SU-DHL-6 (cell line): ENCODE data around the gene ZBTB7B.
A peak's percentile ranks its signal among the peaks of the same experiment; 100 is the strongest.

Source experiments
- H2AFZ ChIP-seq: fragments of 200-600 bp; sonication (generic); 2 replicates; pipeline ENCODE4 v1.6.1; 2014; ENCODE audit warnings: low read depth, mild to moderate bottlenecking, moderate library complexity, mixed read lengths, antibody characterized with exemption, low read length; ENCODE audit not compliant: severe bottlenecking
- H3F3A ChIP-seq: fragments of 200-600 bp; shearing (Covaris generic); 2 replicates; pipeline ENCODE4 v1.6.0; 2016; ENCODE audit warnings: antibody characterized with exemption, mild to moderate bottlenecking; ENCODE audit not compliant: insufficient read depth
- H3K27ac ChIP-seq: fragments of 200-600 bp; sonication (generic); 2 replicates; pipeline ENCODE4 v1.5.1; 2016; ENCODE audit warnings: low read depth, mild to moderate bottlenecking, low read length, moderate library complexity, mixed read lengths
- H3K27me3 ChIP-seq: fragments of 200-600 bp; sonication (generic), shearing (Covaris generic); 2 replicates; pipeline ENCODE4 v1.6.0; 2014; ENCODE audit warnings: mild to moderate bottlenecking, low read length
- H3K36me3 ChIP-seq: fragments of 200-600 bp; sonication (generic); 2 replicates; pipeline ENCODE4 v1.6.1; 2014; ENCODE audit warnings: mild to moderate bottlenecking, low read length, mixed read lengths
- H3K4me2 ChIP-seq: fragments of 300-600, 200-600 bp; shearing (Covaris generic), sonication (generic); 2 replicates; pipeline ENCODE4 v1.6.0; 2014; ENCODE audit warnings: low read length, low read depth, mild to moderate bottlenecking; ENCODE audit not compliant: poor library complexity, severe bottlenecking
- H3K4me3 ChIP-seq: fragments of 200-600 bp; sonication (generic); 2 replicates; pipeline ENCODE4 v1.5.1; 2014; ENCODE audit warnings: antibody characterized with exemption, low read length, mild to moderate bottlenecking, mixed read lengths; ENCODE audit not compliant: insufficient read depth, poor library complexity, severe bottlenecking
- H3K79me2 ChIP-seq: fragments of 200-600 bp; sonication (generic); 2 replicates; pipeline ENCODE4 v1.6.1; 2014; ENCODE audit warnings: mild to moderate bottlenecking, low read length, moderate library complexity; ENCODE audit not compliant: insufficient read depth
- H3K9ac ChIP-seq: fragments of 200-600 bp; sonication (generic); 2 replicates; pipeline ENCODE4 v1.7.0; 2014; ENCODE audit warnings: mild to moderate bottlenecking, low read length
- H3K9me2 ChIP-seq: fragments of 200-600 bp; sonication (generic); replicated peaks from 2 replicates; pipeline ENCODE4 v1.6.1; 2014; ENCODE audit warnings: low read length; ENCODE audit not compliant: insufficient read depth
- H3K9me3 ChIP-seq: fragments of 200-600 bp; sonication (generic); 2 replicates; pipeline ENCODE4 v1.6.1; 2014; ENCODE audit warnings: low read length, mixed read lengths; ENCODE audit not compliant: insufficient read depth
- H4K20me1 ChIP-seq: fragments of 200-600 bp; sonication (generic); 2 replicates; pipeline ENCODE4 v1.6.1; 2014; ENCODE audit warnings: low read depth, mild to moderate bottlenecking, antibody characterized with exemption, low read length, moderate library complexity, mixed read lengths
- EZH2phosphoT487 ChIP-seq: fragments of 200-600 bp; sonication (generic), shearing (Covaris generic); conservative IDR thresholded peaks from 2 replicates; pipeline ENCODE4 v1.6.1; 2018; ENCODE audit warnings: mild to moderate bottlenecking, antibody characterized with exemption, low read length, moderate library complexity, mixed read lengths
- TF ChIP-seq, protein P1 (sequence below): fragments of 200-600 bp; sonication (generic); IDR thresholded peaks from one replicate; pipeline ENCODE4 v1.5.1; 2017; ENCODE audit warnings: antibody characterized with exemption, mild to moderate bottlenecking, low read length, moderate library complexity; ENCODE audit not compliant: insufficient read depth, poor library complexity, severe bottlenecking

ZBTB7B gene

DNA sequence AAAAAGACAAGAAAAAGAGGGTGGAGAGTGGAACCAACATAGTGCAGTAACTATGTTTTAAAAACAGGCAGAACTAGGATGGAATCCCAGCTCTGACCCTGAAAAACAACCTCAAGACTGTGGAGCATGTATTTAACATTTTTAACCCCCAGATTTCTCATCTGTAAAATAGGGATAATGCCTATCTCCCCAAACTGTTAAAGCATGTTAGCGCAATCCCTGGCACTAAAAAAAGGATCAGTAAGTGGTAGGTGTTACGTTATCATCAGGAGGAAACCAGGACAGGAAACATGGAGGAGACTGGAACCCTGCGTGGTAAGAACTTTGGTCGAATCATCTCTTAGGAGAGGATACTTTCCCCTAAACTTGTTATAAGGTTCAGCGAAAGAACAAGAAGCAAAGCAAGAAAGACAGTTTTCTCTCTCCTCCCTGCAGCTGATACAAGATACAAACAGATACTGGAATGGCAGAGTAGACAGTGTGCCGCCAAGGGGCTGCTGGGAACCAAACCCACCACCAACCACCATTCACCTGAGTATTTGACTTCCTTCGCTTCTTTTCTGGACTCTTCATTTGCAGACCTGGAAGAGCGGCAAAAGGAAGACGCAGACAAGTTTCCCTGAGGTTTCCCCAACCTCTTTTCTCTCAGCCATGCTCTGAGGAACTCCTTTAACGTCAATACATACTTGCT, 42.0 kb upstream of the ZBTB7B start:
- no peaks in the 10 kb centered on the region for H4K20me1 ChIP-seq
- peak overlapping the region; percentile 72 for H3K4me2 ChIP-seq
- TF ChIP-seq, protein P1, sequence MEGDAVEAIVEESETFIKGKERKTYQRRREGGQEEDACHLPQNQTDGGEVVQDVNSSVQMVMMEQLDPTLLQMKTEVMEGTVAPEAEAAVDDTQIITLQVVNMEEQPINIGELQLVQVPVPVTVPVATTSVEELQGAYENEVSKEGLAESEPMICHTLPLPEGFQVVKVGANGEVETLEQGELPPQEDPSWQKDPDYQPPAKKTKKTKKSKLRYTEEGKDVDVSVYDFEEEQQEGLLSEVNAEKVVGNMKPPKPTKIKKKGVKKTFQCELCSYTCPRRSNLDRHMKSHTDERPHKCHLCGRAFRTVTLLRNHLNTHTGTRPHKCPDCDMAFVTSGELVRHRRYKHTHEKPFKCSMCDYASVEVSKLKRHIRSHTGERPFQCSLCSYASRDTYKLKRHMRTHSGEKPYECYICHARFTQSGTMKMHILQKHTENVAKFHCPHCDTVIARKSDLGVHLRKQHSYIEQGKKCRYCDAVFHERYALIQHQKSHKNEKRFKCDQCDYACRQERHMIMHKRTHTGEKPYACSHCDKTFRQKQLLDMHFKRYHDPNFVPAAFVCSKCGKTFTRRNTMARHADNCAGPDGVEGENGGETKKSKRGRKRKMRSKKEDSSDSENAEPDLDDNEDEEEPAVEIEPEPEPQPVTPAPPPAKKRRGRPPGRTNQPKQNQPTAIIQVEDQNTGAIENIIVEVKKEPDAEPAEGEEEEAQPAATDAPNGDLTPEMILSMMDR = no peak
- no peak for TF ChIP-seq EZH2phosphoT487
- H3K36me3 ChIP-seq = peaks cover 3% of the 10 kb centered on the region; the same call in 1 of the 2 replicates
- no peaks in the 10 kb centered on the region for H3K9me3 ChIP-seq
- H3K9me2 ChIP-seq = no peaks in the 10 kb centered on the region
- H3F3A ChIP-seq = peaks cover 36% of the 10 kb centered on the region
- H2AFZ ChIP-seq = no peak overlapping the region
- H3K9ac ChIP-seq = peak overlapping the region; percentile 96
- H3K4me3 ChIP-seq = peak overlapping the region; percentile 82
- H3K79me2 ChIP-seq = peaks cover 12% of the 10 kb centered on the region
- H3K27ac ChIP-seq = peak overlapping the region; percentile 91
- H3K27me3 ChIP-seq = no peaks in the 10 kb centered on the region

DNA sequence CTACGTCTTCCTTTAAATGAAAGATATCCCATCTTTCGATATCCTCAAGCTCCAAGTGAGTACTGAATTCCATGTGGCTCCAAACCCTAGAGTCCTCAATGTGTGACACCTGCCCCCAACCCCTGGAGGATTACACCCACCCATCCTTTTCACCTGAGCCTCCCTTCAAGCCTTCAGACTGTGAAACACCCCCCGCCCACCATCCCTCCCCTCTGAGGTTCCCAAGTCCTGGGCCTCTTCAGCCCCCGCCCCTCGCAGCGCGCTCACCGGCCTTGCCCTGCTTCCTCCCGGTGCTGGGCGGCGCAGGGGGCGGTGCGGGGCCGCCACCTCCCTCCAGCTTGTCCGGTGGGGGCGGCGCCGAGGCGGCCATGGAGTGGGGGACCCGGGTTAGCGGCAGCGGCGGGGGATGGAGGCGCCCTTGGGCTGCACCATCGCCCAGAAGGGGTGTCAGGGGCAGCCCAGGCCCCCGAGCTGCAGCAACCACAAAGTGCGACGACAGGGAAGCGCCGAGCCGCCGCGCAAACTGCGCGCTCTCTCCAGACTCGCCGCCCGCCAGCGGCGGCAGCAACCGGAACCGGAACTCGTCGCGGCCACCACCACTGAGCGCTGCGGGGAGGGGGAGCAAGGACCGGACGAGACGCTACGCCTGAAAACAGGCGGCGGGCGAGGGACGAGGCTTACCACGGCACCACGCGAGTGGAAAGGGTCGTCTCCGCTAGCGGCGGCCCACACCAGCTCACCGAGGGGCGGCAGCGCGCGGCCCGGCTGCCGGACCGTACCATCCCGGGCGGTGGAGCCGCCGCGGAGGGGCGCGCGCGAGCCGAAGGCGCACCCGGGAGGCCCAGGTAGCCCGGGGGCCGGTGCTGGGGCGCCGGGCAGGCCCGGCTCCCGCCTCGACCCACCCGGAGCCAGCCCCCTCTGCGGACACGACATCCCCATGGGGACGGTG, 41.1 kb upstream of the ZBTB7B start, which contains the start of gene PYGO2:
Gene PYGO2 (minus strand): TSS at position 576 of the 949 bp plus-strand sequence. CDS start 206 bp downstream, at position 370.
- TF ChIP-seq, protein P1 = peak; percentile 54
- TF ChIP-seq EZH2phosphoT487 = no peak
- Histone ChIP-seq H3F3A (peaks cover 33% of the 10 kb centered on the region), H3K27me3 (no peaks in the 10 kb centered on the region), H3K36me3 (peaks cover 3% of the 10 kb centered on the region; the same call in 1 of the 2 replicates), H3K27ac (peak within 1 kb of the TSS; percentile 91), H4K20me1 (no peaks in the 10 kb centered on the region), H3K9me3 (no peaks in the 10 kb centered on the region), H3K79me2 (peaks cover 12% of the 10 kb centered on the region), H3K9ac (peak within 1 kb of the TSS; percentile 96), H3K4me3 (peak within 1 kb of the TSS; percentile 82), H2AFZ (peak within 1 kb of the TSS; percentile 72), H3K4me2 (peak within 1 kb of the TSS; percentile 72), H3K9me2 (no peaks in the 10 kb centered on the region)

GRCh38 chr1:154962156-154962749, 40.3 kb upstream of the ZBTB7B start:
- peak overlapping the region; percentile 96 for H3K9ac ChIP-seq
- H3K27ac ChIP-seq = peak overlapping the region; percentile 91
- peak overlapping the region; percentile 44 for H2AFZ ChIP-seq
- no peaks in the 10 kb centered on the region for H4K20me1 ChIP-seq
- H3K4me3 ChIP-seq = peak overlapping the region; percentile 82
- peaks cover 33% of the 10 kb centered on the region for H3F3A ChIP-seq
- H3K27me3 ChIP-seq = no peaks in the 10 kb centered on the region
- peak overlapping the region; percentile 72 for H3K4me2 ChIP-seq
- no peaks in the 10 kb centered on the region for H3K9me3 ChIP-seq
- H3K36me3 ChIP-seq = peaks cover 3% of the 10 kb centered on the region; the same call in 1 of the 2 replicates
- H3K79me2 ChIP-seq = peaks cover 12% of the 10 kb centered on the region
- H3K9me2 ChIP-seq = no peaks in the 10 kb centered on the region
- TF ChIP-seq, protein P1 = no peak
- TF ChIP-seq EZH2phosphoT487 = no peak
